ENCODE measurements around the gene PARD6B. TPM values are rescaled to one million over a fixed set of nuclear protein-coding genes. Genes with fewer than 3 reads are reported as not detected.

PARD6B gene
- total RNA-seq, 1 experiment from 2014 or later = 41.3 TPM

DNA sequence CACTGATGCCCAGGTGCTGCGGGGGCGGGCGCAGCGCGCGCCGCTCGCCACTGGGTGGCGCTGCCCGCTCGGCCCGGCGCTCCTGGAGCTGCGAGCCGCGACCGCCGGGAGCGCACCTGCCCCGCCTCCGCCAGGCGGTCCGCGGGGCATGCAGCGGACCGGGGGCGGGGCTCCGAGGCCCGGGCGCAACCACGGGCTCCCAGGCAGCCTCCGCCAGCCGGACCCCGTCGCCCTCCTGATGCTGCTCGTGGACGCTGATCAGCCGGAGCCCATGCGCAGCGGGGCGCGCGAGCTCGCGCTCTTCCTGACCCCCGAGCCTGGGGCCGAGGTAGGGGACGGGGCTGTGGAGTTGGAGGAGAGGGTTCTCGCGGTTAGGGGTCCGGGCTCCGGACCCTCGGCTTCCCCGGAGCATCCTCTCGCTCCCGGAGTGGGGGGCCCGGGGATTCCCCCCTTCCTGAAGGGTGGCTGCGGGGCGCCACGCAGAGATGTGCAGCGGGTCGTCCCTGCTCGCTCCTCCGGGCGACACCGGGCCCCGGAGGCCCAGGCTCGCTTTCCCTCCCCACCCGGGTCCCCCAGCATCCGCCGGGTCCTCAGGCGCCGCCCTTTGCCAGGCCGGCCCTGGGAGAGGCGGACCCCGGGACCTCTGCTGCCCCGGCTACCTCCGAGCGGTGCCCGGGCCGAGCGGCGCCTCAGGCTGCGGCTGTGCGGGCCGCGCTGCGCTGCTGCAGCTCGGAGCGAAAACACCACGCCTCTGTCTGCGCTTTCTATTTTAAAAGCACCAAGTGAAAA, 63.7 kb downstream of the PARD6B start, which contains the start of gene BCAS4:
Gene BCAS4, plus strand, starts transcription at position 216 of the 789 bp plus-strand sequence. Its CDS starts 23 bp downstream, at position 239.
- ATAC-seq (peak; percentile 71), DNase-seq (ENCODE audit: low read depth, low spot score) (peak; percentile 42)
- RAD21 ChIA-PET (ENCODE audit: low non-redundant PET in 1 of 2, low total read pairs in 2 of 2, uncharacterized antibody in 2 of 2, unreplicated experiment in 2 of 2) = interaction anchor here (0.5 to 1.2 kb wide), 7 partner anchors 22 to 193 kb away, joined by 3 to 7 read pairs (median 3); no protein-coding TSS in a partner anchor
- Histone ChIP-seq H3K36me3 (ENCODE audit: control insufficient read depth in 1 of 2, insufficient read depth in 2 of 2, low read length in 2 of 2) (no peaks in the 10 kb centered on the region), H3K4me1 (ENCODE audit: control insufficient read depth in 1 of 2, insufficient read depth in 2 of 2, low read length in 2 of 2) (peaks cover 20 to 41% of the 10 kb centered on the region in 2 experiments), H3K27me3 (ENCODE audit: insufficient read depth, low read length) (no peaks in the 10 kb centered on the region), H3K9me2 (ENCODE audit: insufficient read depth) (no peaks in the 10 kb centered on the region), H3K79me2 (ENCODE audit: insufficient read depth, low read length) (no peaks in the 10 kb centered on the region), H3K9me3 (ENCODE audit: control insufficient read depth in 1 of 2, insufficient read depth in 1 of 2, low read depth in 1 of 2, low read length in 2 of 2) (no peaks in the 10 kb centered on the region), H4K20me1 (ENCODE audit: insufficient read depth) (no peaks in the 10 kb centered on the region), H3K4me3 (replicated peaks in 1 of 2; ENCODE audit: low read depth in 1 of 2, low read length in 2 of 2) (peak within 1 kb of the TSS; percentile 81 to 85), H2AFZ (ENCODE audit: low read depth, low read length, poor library complexity, severe bottlenecking) (peak within 1 kb of the TSS; percentile 96), H3K4me2 (ENCODE audit: low read length) (peak within 1 kb of the TSS; percentile 71), H3K27ac (ENCODE audit: low read depth, low read length) (peak within 1 kb of the TSS; percentile 68), H3K9ac (ENCODE audit: low read length) (peak within 1 kb of the TSS; percentile 78)
- CTCF ChIA-PET = interaction anchor here (0.7 to 4.8 kb wide), 33 partner anchors 9 to 560 kb away, joined by 3 to 39 read pairs (median 4); partner anchors contain the start of genes ADNP, DPM1 and MOCS3
- no TSS peak for BruUV-seq (replicated peaks)
- POLR2A ChIA-PET = interaction anchor here (0.8 to 1.3 kb wide), 5 partner anchors 67 to 239 kb away, joined by 3 to 9 read pairs (median 3); partner anchors contain the start of genes ADNP, DPM1 and MOCS3
- intact Hi-C loops (cut with micrococcal nuclease) = loop anchor here (1.0 to 5.0 kb wide), 2 partner anchors 134 to 512 kb away; no protein-coding TSS in a partner anchor
- no peak for TF ChIP-seq ZNF274 (IDR thresholded peaks at IDR 0.05; ENCODE audit: low read depth, low read length)
- no peak for TF ChIP-seq SRF (IDR thresholded peaks at IDR 0.05; ENCODE audit: low read depth)
- peak; percentile 68 for TF ChIP-seq POLR2AphosphoS5 (IDR thresholded peaks at IDR 0.05; ENCODE audit: low read depth, low read length)
- TF ChIP-seq, protein P1, sequence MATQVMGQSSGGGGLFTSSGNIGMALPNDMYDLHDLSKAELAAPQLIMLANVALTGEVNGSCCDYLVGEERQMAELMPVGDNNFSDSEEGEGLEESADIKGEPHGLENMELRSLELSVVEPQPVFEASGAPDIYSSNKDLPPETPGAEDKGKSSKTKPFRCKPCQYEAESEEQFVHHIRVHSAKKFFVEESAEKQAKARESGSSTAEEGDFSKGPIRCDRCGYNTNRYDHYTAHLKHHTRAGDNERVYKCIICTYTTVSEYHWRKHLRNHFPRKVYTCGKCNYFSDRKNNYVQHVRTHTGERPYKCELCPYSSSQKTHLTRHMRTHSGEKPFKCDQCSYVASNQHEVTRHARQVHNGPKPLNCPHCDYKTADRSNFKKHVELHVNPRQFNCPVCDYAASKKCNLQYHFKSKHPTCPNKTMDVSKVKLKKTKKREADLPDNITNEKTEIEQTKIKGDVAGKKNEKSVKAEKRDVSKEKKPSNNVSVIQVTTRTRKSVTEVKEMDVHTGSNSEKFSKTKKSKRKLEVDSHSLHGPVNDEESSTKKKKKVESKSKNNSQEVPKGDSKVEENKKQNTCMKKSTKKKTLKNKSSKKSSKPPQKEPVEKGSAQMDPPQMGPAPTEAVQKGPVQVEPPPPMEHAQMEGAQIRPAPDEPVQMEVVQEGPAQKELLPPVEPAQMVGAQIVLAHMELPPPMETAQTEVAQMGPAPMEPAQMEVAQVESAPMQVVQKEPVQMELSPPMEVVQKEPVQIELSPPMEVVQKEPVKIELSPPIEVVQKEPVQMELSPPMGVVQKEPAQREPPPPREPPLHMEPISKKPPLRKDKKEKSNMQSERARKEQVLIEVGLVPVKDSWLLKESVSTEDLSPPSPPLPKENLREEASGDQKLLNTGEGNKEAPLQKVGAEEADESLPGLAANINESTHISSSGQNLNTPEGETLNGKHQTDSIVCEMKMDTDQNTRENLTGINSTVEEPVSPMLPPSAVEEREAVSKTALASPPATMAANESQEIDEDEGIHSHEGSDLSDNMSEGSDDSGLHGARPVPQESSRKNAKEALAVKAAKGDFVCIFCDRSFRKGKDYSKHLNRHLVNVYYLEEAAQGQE (IDR thresholded peaks at IDR 0.05; ENCODE audit: low read depth) = no peak
- no peak for TF ChIP-seq CBX3 (IDR thresholded peaks at IDR 0.05; ENCODE audit: low read depth)
- no peak for TF ChIP-seq EZH2phosphoT487 (IDR thresholded peaks at IDR 0.05; ENCODE audit: borderline replicate concordance)
- TF ChIP-seq FOSL1 (IDR thresholded peaks at IDR 0.05; ENCODE audit: low read depth) = no peak
- TF ChIP-seq, protein P2, sequence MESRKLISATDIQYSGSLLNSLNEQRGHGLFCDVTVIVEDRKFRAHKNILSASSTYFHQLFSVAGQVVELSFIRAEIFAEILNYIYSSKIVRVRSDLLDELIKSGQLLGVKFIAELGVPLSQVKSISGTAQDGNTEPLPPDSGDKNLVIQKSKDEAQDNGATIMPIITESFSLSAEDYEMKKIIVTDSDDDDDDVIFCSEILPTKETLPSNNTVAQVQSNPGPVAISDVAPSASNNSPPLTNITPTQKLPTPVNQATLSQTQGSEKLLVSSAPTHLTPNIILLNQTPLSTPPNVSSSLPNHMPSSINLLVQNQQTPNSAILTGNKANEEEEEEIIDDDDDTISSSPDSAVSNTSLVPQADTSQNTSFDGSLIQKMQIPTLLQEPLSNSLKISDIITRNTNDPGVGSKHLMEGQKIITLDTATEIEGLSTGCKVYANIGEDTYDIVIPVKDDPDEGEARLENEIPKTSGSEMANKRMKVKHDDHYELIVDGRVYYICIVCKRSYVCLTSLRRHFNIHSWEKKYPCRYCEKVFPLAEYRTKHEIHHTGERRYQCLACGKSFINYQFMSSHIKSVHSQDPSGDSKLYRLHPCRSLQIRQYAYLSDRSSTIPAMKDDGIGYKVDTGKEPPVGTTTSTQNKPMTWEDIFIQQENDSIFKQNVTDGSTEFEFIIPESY (IDR thresholded peaks at IDR 0.05; ENCODE audit: extremely low read depth, insufficient replicate concordance, low read length) = no peak
- no peak for TF ChIP-seq POLR2A (IDR thresholded peaks at IDR 0.05; ENCODE audit: borderline replicate concordance, extremely low read depth, insufficient read depth, insufficient read length)
- TF ChIP-seq, protein P3, sequence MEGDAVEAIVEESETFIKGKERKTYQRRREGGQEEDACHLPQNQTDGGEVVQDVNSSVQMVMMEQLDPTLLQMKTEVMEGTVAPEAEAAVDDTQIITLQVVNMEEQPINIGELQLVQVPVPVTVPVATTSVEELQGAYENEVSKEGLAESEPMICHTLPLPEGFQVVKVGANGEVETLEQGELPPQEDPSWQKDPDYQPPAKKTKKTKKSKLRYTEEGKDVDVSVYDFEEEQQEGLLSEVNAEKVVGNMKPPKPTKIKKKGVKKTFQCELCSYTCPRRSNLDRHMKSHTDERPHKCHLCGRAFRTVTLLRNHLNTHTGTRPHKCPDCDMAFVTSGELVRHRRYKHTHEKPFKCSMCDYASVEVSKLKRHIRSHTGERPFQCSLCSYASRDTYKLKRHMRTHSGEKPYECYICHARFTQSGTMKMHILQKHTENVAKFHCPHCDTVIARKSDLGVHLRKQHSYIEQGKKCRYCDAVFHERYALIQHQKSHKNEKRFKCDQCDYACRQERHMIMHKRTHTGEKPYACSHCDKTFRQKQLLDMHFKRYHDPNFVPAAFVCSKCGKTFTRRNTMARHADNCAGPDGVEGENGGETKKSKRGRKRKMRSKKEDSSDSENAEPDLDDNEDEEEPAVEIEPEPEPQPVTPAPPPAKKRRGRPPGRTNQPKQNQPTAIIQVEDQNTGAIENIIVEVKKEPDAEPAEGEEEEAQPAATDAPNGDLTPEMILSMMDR (IDR thresholded peaks at IDR 0.05 in 2 of 3, conservative IDR thresholded peaks at IDR 0.05 in 1 of 3; ENCODE audit: borderline replicate concordance in 1 of 3, insufficient read depth in 1 of 3, low read depth in 2 of 3, low read length in 2 of 3) = peak; percentile 53 to 78 (median 71)
- peak; percentile 75 for TF ChIP-seq ZFX (IDR thresholded peaks at IDR 0.05)
- peak; percentile 64 for TF ChIP-seq RAD21 (IDR thresholded peaks at IDR 0.05; ENCODE audit: low read depth)
- TF ChIP-seq EZH2 (IDR thresholded peaks at IDR 0.05) = no peak
- TF ChIP-seq EGR1 (IDR thresholded peaks at IDR 0.05; ENCODE audit: low read depth) = peak; percentile 97
- TF ChIP-seq, protein P4, sequence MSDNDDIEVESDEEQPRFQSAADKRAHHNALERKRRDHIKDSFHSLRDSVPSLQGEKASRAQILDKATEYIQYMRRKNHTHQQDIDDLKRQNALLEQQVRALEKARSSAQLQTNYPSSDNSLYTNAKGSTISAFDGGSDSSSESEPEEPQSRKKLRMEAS (IDR thresholded peaks at IDR 0.05) = 0 out of 2 replicates have a peak, but pooled peaks have one; percentile 8
- TF ChIP-seq TCF7L2 (IDR thresholded peaks at IDR 0.05; ENCODE audit: borderline replicate concordance, extremely low read depth, insufficient read depth, insufficient read length) = peak; percentile 48
- TF ChIP-seq YY1 (IDR thresholded peaks at IDR 0.05; ENCODE audit: extremely low read depth, insufficient replicate concordance, low read depth, low read length) = peak; percentile 40

Data from HCT116 (cell line).